HG02571 (cell line): ENCODE data around the gene COPG2.
"Not testable (repeated sequence)": the region's sequence is repeated elsewhere in the genome, so short reads cannot be mapped to it uniquely, and the experiment has no call there.

Experiments used
- ATAC-seq: cut with Tn5 transposase; IDR thresholded peaks from one replicate; pipeline ENCODE4 v1.9.1; 2021; ENCODE audit warnings: mild to moderate bottlenecking, moderate library complexity; ENCODE audit not compliant: unreplicated experiment

COPG2 gene

DNA sequence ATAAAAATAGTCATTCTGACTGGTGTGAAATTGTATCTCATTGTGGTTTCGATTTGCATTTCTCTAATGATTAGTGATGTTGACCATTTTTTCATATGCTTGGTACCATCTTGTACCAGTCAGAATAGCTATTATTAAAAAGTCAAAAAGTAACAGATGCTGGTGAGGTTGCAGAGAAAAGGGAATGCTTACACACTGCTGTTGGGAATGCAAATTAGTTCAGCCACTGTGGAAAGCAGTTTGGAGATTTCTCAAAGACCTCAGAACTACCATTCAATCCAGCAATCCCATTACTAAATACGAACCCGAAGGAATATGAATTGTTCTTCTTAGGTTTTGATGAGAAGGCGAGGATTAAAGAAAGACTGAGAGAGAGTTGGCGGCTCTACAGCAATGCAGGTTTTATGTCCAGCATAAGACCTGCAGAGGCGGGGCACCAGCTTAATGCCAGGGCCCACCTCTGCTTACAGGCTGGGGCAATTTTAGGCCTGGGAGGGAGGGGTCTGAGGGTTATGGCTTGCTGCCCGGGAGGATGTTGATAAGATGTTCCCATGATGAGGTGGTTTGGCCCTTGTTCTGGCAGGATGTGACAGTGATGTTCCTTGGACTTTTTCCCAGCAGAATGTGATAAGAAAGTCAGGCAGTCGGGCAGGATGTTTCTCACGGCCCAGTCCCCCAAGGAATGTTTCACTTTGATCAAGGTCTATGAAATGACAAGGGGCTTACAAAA is 102.2 kb downstream of the COPG2 start:
- no peak for ATAC-seq

DNA sequence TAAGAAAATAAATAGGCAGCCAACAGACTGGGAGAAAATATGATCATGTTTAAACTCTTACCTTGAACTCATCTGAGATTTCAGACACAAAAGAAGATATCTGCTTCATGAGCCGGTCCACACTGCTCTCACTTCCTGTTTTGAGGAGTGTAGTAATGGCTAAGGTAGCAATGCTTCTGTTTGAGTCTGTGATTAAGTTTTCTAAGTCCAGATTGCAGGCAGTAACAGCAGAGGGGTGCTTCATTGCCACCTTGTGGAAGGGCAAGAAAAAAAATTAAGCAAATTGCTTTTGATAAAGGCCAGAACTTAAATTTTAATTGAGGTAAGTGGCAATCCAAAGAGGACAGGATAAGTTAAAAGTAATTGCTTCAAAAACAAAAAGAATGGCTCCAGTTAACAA is 107.6 kb downstream of the COPG2 start:
- peak; percentile 65 for ATAC-seq

DNA sequence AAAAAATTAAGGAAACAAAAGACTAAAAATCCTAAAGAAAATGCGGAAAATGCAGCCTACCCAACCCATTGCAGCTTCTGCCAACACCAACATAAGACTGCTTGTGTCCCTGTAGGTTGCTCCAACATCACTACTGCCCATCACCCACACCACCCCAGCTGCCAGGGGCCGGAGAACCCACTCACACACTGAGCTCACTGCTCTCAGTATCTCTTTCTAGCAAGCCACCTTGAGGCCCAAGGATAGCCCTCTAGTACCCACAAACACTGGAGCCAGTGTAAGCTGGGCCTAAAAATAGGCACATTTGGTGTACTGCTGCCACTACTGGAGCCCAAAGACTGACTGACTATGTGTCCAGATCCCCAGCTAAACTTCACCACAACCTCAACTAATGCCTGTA is 109.4 kb downstream of the COPG2 start:
- no peak for ATAC-seq

GRCh38 chr7:130554481-130554880 is 114.1 kb downstream of the COPG2 start:
- no peak for ATAC-seq

- ATAC-seq: no peak
Observed at GRCh38 chr7:130553398-130554029, 115.0 kb downstream of the COPG2 start.

- ATAC-seq: no peak
Observed at GRCh38 chr7:130544356-130544755, 124.2 kb downstream of the COPG2 start.

- no peak for ATAC-seq
Observed at GRCh38 chr7:130543487-130544010, 125.0 kb downstream of the COPG2 start.

GRCh38 chr7:130542297-130542696 is 126.3 kb downstream of the COPG2 start:
- not testable (repeated sequence) for ATAC-seq

DNA sequence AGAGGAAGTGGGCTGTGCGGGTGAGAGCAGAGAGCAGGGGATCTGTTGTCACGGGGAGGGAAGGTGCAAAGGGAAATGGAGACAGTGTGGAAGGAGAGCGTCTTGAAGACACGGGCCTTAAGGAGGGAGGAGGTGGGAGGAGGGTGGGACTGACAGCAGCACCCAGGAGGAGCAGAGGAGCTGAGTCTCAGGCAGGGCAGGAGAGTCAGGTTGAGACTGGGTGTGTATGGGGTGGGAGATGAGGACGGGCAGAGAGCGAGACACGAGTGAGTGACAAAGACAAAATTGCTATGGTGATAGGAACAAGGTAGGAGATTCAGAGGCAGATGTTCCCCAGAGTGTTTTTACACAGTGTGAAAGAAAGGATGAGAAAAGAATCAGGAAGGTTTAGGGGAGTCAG is 127.3 kb downstream of the COPG2 start:
- not testable (repeated sequence) for ATAC-seq

DNA sequence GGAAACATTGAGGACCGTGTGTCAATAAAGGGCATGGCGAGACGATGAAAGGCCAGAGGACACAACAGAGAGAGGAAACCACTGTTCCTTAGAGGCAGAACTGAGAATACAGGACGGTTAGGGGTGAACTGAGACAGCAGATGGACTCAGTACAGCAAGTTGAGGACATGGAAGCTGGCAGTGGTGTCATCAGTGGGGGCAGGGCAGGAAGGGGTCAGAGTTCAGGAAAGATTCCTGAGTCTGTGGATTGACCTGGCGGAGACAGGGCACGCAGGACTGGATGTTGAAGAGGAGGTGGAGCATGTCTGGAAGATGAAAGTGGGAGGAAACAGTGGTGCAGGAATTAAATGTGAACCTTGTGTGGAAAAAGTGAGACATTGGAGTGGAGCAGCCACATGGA is 130.7 kb downstream of the COPG2 start:
- ATAC-seq: not testable (repeated sequence)

DNA sequence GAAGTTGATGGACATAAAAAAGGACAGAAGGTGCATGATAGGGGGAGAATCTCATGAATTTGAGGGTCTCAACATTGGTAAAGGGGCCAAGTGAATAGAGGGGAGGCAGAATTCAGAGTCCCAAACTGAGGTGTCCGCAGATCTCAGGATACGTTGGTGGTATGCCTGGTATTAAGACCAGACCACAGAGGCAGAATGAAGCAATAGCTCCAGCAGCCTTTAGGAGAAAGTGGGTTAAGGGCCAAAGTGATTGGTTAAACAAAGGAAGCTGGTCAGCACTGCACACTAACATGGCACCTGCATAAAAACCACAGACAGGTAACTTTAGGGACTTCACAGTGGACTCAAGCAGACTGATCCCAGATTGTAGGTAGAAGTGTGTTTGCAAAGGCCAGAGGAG is 139.1 kb downstream of the COPG2 start:
- no peak for ATAC-seq

GRCh38 chr7:130527752-130528355 is 140.7 kb downstream of the COPG2 start:
- not testable (repeated sequence) for ATAC-seq

DNA sequence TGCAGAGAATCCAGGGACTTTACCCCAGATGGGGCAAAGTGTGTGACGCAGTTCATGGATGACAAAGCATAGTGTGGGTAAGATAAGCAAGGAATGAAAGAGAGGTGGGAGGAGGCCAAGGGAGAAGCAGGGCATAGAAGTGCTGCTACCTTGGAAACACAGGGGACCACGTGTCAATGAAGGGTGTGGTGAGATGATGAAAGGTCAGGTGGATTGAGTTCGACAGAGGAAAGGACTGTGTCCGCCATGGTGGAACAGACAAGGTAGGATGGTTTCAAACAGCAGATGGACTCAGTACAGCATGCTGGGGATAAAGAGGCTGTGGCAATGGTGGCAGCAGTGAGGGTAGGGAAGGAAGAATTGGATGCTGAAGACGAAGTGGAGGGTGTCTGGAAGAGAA is 143.9 kb downstream of the COPG2 start:
- ATAC-seq: no peak

- not testable (repeated sequence) for ATAC-seq
Observed at GRCh38 chr7:130523519-130524125, 144.9 kb downstream of the COPG2 start.

GRCh38 chr7:130521258-130521951 is 147.1 kb downstream of the COPG2 start:
- no peak for ATAC-seq

DNA sequence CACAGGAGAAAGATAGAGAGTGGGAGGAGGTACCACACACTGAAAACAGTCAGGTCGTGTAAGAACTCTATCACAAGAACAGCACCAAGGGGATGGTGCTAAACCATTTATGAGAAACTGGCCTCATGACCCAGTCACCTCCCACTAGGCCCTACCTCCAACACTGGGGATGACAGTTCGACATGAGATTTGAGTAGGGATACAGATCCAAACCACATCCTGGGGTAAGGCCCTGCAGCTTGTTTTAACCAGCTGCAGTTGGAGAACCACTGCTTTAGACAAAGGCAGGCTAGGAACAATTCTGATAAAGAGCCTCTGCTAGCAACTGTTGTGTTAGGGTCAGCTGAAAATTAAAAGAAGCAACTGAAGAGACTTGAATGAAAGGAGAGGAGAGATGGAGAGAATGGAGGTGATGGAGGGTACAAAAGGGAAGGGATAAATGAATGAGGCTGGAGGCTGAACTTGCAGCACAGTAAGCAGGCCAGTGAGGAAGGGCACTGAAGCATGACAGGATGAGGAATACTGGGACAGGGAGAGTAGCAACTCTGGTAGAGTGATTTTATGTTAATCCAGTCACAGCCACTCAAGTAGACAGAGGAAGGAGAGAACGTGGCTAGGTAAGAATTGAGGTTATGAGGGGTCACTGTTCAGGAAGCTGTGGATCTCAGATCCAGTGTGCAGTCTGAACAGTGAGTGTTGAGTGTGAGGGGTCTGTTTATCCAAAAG is 153.1 kb downstream of the COPG2 start:
- no peak for ATAC-seq

DNA sequence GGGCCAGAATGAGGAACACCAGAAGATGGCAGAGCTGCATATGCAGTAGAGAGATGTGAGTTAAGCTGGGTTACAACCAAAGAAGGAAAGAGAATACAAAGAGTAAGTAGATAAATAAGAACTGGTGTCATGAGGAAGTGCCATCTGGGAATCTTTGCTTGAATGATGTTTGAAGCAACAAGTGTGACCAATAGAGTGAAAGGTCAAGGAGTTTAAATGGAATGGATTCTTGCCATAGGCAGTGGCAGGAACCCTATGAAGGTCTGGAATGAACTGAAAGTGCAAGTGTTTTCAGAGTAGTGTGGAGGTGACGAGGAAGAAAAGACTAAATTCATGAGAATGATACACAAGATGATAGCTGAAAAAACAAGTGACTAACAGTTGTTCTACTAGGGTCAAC is 155.1 kb downstream of the COPG2 start:
- no peak for ATAC-seq

DNA sequence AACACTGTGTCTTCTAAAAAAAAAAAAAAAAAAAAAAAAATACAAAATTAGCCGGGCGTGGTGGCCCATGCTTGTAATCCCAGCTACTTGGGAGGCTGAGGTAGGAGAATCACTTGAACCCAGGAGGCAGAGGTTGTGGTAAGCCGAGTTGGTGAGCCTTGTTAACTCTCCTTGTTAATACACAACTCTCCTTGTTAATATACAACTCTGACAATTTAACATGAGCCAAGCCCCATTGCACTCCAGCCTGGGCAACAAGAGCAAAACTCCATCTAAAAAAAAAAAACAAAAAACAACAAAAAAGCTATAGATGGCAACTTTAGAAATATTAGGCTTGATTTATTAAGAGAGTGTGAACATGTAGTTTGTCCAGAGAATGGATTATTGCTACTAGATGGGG is 156.5 kb downstream of the COPG2 start:
- ATAC-seq: not testable (repeated sequence)

- no peak for ATAC-seq
Observed at GRCh38 chr7:130506358-130506757, 162.2 kb downstream of the COPG2 start.

DNA sequence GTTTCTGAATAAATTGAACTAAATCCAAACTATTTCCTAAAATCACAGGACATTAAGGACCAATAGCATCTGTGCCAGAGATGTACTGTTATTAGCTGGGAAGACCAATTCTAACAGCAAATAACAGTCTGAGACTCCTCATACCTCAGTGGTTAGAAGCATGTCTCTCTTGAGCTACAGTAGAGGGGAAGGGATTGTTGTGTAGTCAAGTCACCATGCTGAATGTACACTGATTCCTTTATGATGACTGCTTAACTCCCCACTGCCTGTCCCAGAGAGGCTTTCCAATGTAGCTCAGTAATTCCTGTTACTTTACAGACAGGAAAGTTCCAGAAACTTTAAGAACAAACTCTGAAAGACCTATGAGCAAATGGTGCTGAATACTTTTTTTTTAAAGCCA is 162.8 kb downstream of the COPG2 start:
- no peak for ATAC-seq
